GM19463 (cell line): ENCODE results near the gene UGT1A4.
"Not testable (repeated sequence)": the region's sequence is repeated elsewhere in the genome, so short reads cannot be mapped to it uniquely, and the experiment has no call there.

Experiments
- ATAC-seq: cut with Tn5 transposase; IDR thresholded peaks from one replicate; pipeline ENCODE4 v1.9.1; 2021; ENCODE audit warnings: mild to moderate bottlenecking, moderate library complexity; ENCODE audit not compliant: unreplicated experiment

Gene UGT1A4

DNA sequence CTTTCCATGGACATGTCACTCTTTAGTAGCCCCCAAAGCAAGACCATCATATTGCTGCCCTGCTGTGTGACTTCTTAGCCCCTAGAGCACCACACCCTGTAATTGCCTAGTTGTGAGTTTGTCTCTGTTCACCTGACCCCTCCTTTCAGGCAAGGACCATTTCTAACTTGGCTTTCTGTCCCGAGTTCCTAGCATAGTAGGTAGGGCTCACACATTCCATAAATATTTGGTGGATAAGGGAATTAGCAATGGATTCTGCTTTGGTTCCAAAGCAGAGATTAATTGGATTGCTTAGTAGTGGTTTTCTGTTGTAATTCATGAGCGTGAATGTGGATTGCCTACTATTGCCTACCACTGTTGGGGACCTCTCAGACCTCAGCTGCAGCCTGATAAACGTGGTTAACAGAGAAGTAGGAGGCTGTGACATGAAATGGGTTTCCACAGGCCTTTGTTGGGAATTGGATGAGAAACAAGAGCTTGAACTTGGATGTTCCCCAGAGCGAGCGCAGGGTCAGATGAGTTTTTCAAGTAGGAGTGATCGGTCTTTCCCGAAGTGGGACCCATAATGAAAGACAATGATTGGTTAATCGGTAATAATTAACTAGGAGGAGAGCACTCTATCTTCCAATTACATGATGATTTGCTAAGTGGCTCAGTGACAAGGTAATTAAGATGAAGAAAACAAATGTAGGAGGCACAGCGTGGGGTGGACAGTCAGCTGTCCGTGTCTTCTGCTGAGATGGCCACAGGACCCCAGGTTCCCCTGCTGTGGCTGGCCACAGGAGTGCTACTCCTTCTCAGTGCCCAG lies 28.1 kb downstream of the UGT1A4 start:
- ATAC-seq = no peak

DNA sequence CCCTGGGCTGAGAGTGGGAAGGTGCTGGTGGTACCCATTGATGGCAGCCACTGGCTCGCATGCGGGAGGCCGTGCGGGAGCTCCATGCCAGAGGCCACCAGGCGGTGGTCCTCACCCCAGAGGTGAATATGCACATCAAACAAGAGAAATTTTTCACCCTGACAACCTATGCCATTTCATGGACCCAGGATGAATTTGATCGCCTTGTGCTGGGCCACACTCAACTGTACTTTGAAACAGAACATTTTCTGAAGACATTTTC lies 28.7 kb downstream of the UGT1A4 start:
- no peak for ATAC-seq

DNA sequence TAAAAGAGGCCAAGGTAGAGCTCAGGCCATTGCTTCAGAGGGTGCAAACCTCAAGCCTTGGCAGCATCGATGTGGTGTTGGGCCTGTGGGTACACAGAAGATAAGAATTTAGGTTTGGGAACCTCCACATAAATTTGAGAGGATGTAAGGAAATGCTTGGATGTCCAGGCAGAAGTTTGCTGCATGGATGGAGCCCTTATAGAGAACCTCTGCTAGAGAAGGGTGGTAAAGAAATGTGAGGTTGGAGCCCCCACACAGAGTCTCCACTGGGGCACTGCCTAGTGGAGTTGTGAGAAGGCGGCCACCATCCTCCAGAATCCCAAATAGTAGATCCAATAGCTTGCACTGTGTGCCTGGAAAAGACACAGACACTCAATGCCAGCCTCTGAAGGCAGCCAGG lies 32.2 kb downstream of the UGT1A4 start:
- ATAC-seq = not testable (repeated sequence)

- not testable (repeated sequence) for ATAC-seq
Observed at GRCh38 chr2:233751212-233752009, 32.9 kb downstream of the UGT1A4 start.

GRCh38 chr2:233754872-233755611 lies 36.5 kb downstream of the UGT1A4 start:
- no peak for ATAC-seq

DNA sequence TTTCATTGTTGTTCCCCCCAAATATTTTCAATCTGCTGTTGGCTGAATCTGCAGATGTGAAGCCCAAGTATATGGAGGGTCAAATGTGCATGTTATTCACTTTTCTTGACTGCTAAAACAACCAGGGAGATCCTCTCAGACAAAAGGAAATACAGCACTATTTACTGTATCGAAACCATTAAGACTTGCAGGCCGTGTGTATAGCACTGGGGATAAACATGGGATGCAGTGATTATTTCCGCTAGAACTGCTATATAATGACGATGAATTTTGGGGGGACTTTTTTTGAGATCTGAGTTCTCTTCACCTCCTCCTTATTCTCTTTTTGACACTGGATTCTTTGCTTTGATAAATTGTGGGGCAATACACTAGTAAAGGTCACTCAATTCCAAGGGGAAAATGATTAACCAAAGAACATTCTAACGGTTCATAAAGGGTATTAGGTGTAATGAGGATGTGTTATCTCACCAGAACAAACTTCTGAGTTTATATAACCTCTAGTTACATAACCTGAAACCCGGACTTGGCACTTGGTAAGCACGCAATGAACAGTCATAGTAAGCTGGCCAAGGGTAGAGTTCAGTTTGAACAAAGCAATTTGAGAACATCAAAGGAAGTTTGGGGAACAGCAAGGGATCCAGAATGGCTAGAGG lies 38.0 kb downstream of the UGT1A4 start:
- no peak for ATAC-seq

GRCh38 chr2:233758141-233758540 lies 39.6 kb downstream of the UGT1A4 start:
- ATAC-seq = no peak

GRCh38 chr2:233758849-233759248 lies 40.3 kb downstream of the UGT1A4 start:
- no peak for ATAC-seq

DNA sequence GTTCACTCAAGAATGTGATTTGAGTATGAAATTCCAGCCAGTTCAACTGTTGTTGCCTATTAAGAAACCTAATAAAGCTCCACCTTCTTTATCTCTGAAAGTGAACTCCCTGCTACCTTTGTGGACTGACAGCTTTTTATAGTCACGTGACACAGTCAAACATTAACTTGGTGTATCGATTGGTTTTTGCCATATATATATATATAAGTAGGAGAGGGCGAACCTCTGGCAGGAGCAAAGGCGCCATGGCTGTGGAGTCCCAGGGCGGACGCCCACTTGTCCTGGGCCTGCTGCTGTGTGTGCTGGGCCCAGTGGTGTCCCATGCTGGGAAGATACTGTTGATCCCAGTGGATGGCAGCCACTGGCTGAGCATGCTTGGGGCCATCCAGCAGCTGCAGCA lies 41.5 kb downstream of the UGT1A4 start, which contains the start of gene UGT1A1:
Gene UGT1A1, plus strand, starts transcription at position 228 of the 400 bp plus-strand sequence. Its CDS starts 18 bp downstream, at position 246.
- no peak for ATAC-seq

DNA sequence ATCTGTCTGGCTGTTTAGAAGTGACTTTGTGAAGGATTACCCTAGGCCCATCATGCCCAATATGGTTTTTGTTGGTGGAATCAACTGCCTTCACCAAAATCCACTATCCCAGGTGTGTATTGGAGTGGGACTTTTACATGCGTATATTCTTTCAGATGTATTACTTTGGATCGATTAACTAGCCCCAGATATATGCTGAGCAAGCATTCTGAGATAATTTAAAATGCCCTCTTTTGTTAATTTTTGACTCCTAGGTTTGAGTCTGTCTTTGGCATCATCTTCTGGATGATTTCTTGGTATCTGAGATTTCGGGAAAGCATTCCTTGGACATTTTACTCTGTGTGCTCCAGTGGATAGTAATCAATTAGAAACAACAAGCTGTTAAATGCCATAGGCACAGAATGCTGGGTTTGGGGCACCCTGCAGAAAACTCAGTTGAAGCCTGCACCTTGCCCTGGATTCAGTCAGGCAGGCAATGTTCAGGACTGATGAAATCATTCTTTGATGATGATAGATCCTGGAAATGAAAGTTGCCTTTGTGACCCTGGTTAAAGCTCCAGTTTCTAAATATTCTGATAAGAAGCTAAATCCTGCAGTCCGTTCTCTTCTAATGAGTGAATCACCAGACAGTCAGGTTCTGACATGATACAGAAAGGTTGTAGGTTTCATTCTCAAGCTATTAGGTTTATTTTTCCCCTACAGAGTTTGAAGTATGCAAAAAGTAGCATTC lies 42.7 kb downstream of the UGT1A4 start:
- ATAC-seq = no peak

DNA sequence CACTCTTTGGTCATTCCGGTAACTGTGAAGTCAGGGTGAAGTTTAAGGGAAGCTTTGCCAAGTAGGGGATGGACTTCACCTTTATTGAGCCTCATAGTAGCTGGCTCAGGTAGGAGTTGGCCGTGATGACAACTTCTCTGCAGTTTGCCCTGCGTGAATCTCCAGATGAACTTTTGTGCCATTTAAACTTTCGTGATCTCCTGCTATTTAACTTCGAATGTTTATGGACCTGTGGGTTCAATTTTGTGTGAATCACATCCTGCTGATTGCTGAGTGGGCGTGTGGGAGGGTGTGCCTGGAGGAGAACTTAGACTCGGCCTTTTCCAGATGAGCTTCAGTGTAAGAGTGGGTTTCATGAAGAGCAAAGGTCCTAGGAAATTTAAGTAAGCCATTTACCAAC lies 45.7 kb downstream of the UGT1A4 start:
- no peak for ATAC-seq

GRCh38 chr2:233764761-233765160 lies 46.2 kb downstream of the UGT1A4 start:
- ATAC-seq = no peak

- no peak for ATAC-seq
Observed at GRCh38 chr2:233766416-233766815, 47.9 kb downstream of the UGT1A4 start.

DNA sequence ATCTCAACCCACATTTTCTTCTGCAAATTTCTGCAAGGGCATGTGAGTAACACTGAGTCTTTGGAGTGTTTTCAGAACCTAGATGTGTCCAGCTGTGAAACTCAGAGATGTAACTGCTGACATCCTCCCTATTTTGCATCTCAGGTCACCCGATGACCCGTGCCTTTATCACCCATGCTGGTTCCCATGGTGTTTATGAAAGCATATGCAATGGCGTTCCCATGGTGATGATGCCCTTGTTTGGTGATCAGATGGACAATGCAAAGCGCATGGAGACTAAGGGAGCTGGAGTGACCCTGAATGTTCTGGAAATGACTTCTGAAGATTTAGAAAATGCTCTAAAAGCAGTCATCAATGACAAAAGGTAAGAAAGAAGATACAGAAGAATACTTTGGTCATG lies 49.5 kb downstream of the UGT1A4 start:
- ATAC-seq = no peak

DNA sequence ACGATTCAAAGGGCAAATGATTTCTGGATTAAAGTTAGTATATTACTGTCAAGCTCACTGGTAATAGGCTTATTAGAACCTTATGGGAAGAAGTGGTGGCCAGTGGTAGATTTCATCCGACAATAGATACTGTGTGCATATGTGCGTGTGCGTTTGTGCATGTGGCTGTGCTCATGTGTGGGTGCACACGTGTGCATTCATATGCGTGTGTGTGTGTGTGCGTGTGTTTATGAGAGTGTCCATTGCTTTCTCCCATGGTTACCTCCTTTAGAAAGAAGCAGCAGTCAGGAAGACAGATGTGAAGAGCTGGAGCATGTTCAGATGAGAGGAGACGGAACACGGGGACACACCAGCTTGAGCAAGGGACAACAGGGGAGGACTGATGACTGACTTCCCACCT lies 50.7 kb downstream of the UGT1A4 start:
- ATAC-seq = no peak

DNA sequence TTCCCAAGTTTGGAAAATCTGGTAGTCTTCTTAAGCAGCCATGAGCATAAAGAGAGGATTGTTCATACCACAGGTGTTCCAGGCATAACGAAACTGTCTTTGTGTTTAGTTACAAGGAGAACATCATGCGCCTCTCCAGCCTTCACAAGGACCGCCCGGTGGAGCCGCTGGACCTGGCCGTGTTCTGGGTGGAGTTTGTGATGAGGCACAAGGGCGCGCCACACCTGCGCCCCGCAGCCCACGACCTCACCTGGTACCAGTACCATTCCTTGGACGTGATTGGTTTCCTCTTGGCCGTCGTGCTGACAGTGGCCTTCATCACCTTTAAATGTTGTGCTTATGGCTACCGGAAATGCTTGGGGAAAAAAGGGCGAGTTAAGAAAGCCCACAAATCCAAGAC lies 53.6 kb downstream of the UGT1A4 start:
- ATAC-seq = no peak

DNA sequence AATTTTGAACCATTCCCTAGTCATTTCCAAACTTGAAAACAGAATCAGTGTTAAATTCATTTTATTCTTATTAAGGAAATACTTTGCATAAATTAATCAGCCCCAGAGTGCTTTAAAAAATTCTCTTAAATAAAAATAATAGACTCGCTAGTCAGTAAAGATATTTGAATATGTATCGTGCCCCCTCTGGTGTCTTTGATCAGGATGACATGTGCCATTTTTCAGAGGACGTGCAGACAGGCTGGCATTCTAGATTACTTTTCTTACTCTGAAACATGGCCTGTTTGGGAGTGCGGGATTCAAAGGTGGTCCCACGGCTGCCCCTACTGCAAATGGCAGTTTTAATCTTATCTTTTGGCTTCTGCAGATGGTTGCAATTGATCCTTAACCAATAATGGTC lies 54.0 kb downstream of the UGT1A4 start:
- ATAC-seq = no peak

DNA sequence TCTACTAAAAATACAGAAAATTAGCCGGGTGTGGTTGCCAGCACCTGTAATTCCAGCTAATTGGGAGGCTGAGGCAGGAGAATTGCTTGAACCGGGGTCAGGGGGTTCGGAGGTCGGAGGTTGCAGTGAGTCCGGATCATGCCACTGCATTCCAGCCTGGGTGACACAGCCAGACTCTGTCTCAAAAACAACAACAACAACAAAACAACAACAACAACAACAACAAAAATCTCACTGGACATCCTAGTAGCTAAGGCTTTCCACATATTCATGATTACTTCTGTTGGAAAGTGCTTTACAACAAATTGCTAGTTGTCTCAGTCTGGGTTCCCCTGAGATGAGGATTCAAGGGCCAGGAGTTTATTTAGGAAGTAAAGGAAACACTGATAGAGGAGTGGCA lies 55.3 kb downstream of the UGT1A4 start:
- no peak for ATAC-seq

DNA sequence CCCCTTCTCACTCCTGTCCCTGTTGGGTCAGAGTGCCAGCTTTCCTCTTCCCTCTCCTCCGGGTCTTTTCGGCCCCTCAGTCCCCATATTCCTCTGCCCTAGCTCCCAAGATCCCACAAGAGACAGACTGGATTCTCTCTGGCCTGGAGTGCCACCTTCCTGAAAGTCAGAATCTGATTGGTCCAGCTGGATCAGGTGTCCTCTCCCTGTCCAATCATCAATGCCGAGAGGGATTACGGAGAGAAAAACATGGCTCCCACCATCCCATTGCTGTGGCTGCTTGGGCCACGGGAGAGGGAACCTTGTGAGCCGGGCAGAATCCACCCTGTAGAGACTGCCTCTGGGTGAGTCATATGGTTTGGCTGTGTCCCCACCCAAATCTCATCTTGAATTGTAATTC lies 56.9 kb downstream of the UGT1A4 start:
- no peak for ATAC-seq

GRCh38 chr2:233778030-233778429 lies 59.5 kb downstream of the UGT1A4 start, which contains the start of gene MROH2A:
MROH2A (plus strand) TSS chr2:233778330; CDS start chr2:233779359, 1,029 bp downstream.
- ATAC-seq = no peak
